Left hindlimb (tissue), 1 donor: Measurements from ENCODE around the gene MICAL2.

Experiments
- DNase-seq: peaks from one replicate; pipeline ENCODE4 v3.0.0-alpha.2; 2018

Gene MICAL2

DNA sequence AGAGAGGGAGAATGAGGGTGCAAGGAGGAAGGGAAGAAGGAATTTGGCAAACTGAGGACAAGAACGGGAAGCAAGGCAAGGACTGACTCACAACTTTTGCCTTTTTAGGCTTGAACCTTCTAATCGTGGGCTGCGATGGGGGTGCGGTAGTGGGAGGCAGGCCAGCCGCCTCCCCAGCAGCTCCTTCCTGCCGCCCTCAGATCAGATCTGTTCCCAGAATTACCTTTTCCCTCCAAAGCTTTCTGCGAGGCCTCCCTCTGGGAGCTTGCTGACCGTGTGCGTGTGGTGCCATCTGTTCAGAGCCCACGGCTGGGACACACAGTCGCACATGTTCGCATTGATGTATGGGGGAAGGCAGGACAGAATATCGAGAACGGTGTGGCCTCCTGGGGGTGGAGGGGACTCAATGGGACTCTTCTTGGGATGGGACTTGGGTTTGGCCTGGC is 180.1 kb downstream of the MICAL2 start:
- no peak for DNase-seq

DNA sequence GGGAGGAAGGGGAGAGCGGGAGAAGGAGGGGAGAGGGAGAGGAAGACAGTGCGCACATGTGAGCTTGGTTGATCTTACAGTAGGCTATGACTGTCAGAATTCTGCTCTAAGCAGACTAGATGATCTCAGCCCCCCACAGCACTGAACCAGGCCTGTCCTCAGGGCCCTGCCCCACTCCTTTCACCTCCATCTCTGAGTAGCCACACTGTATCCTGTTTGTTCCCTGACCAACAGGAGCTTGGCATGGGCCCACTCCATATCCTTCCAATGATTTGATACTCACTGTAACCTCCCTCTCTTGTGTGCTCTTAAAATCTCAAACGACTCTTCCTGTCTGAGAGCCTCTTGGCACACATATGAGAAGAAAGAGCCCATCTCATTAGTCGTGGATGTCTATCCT is 180.9 kb downstream of the MICAL2 start:
- DNase-seq, result no peak

DNA sequence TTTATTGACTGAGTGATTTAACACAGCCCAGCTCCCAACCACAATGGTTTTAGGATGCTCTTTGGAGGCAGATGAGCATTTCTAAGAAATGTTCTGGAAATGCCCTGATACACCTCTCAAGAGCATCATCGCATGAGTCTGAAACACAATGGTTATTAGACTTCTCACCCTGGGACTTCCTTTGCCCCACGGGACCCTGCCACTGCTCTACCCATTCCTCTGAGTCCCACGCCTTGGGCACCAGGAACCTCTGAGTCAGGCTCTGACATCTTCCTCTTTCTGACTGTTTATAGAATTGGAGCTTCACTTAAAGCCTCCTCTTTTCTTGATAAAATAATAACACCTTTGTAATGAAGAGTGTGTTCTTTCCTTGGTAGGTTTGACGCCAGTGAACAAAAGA is 181.4 kb downstream of the MICAL2 start:
- no peak for DNase-seq

DNA sequence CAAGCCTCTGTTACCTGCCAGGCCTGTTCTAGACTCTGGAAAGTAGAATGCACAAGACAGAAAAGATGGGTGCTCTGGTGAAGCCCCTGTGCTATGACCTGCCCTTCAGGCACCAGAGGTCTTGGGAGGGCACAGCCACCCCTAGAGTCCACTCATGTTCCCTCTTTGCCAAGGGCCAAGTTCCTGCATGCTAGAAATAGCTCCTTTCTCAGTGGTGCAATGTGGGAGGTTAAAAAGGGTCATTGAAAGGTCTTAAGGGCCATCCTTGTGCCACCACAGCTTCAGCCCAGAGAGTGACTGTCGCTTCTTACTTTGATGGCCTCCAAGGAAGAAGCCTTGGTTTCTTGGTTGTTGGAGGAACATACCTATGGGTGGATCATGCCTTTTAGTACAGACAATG is 182.4 kb downstream of the MICAL2 start:
- DNase-seq, result no peak

DNA sequence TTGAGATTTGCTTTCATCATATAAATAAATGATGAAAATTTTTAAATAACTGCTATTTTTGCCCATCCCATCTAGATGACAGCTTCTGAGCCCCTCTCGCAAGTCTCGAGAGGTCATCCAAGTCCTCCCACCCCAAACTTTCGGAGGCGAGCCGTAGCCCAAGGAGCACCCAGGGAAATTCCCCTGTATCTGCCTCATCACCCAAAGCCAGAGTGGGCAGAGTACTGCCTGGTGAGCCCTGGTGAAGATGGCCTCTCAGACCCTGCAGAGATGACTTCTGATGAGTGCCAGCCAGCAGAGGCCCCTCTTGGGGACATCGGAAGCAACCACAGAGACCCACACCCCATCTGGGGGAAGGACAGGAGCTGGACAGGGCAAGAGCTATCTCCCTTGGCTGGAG is 183.1 kb downstream of the MICAL2 start:
- no peak for DNase-seq

DNA sequence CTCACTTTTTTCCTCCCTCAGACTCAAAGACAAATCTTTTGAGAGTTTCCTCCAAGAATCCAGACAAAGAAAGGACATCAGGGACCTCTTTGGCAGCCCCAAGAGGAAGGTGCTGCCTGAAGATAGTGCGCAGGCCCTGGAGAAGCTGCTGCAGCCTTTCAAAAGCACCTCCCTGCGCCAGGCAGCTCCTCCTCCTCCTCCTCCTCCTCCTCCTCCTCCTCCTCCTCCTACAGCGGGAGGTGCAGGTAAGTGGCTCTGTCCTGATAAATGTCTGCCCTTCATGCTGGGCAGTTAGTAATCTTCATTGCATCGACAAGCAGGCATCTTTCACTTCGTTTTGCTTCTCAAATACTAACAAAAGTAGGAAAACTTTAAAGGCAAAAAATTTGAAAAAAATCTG is 184.2 kb downstream of the MICAL2 start:
- DNase-seq, result no peak

DNA sequence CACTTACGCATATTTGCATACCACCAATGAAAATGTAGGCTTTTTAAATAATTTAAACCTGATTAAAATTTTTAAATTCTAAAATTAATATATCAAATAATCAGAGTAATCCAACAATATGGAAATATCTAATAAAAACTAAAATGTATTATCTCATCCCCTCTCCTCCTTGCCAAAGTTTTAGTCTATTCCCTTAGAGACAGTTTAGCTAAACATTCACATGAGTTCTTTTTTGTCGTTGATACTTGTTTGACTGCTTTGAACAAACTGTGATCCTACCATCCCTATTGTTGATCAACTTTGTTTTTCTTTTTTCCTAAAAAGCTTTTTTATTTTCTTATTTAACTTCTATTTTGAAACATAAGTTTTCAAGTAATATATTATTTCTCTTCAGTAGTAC is 185.6 kb downstream of the MICAL2 start:
- DNase-seq, result no peak

DNA sequence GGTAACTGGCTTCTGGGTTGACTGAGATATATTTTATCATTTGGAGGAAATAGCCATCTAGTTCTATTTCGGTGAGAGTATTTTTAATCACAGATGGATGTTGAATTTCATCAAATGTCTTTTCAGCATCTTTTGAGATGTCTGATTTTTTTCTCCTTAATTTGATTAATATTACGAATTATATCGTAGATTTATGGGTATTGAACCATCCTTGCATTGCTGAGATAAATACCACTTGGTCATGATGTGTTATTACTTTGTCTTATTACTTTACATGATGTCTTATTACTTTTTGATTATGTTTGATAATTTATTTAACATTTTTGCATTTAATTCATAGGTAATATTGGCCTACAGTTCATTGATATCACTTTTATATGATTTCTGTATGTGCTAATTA is 188.2 kb downstream of the MICAL2 start:
- DNase-seq, result no peak

DNA sequence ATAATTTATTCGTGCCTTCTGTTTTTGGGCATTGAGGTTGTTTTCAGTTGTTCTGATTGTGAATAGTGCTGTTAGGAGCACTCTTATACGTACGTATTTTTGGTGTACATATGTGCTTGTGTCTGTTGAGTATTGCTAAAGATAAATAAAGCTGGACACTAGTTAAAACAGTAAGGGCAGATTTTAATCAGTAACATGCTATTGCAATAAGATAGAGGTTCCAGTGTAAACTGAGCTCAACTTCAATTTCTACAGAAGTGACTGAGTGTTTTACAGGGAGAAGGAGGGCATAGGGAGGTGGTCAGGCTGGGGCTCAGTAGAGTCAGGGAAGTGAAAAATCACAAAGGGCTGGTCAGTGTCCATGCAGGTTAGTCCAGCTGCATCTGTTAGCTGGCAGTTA is 191.0 kb downstream of the MICAL2 start:
- DNase-seq, result no peak

DNA sequence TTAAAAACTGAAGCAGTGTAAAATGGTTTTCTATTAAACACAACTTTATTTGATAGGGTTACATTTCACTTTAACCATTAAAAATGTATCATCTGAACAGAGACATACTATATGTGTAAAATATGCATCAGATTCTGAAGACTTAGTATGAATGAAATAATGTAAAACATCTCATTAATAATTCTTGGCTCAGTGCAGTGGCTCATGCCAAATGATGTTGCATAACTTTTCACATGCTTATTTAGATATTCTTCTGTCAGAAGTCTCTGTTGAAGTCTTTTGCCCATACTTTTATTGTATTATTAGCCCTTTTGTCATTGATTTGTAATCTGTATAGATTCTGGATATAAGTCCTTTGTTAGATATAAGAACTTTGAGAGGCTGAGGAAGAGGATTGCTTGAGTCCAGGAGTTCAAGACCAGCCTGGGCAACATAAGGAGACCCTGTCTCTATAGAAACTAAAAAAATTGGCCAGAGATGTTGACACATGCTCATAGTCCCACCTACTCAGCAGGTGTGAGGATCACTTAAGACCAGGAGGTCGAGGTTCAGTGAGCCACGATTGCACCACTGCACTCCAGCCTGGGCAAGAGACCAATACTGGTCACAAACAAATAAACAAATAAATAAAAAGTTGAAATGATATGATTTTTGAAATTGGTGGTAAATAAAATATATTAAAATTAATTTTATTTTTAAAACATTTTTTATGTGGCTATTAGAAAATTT is 193.2 kb downstream of the MICAL2 start:
- no peak for DNase-seq

DNA sequence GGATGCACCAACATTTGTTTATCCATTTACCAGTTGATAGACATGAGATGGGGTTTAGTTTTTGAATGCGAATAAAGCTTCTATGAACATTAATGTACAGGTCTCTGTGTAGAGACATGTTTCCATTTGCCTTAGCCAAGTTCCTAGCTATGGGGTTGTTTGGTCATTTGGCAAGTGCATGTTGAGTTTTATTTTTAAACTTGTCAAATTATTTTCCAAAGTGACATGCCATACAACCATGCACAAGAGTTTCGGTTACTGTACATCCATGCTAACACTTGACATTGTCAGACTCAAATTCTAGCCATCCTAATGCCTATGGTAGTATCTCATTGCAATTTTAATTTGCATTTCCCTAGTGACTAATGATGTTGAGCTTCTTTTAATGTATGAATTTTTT is 196.4 kb downstream of the MICAL2 start:
- DNase-seq, result no peak

DNA sequence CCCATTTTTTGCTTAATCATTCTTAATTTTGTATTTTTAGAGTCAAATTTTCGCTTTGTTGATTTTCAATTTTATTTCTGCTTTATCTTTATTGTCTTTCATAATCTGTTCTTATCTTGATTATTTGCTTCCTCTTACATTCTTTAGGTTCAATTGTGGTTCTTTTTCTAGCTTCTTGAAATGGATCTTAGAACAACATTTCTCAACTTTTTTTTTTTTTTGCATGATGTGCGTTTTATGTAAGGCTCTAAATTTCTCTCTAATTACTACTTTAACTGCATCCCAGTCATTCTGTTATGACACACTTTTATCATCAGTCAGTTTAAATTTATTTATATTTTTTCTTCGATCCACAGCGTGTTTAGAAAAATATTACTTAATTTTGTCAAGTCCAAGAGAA is 201.7 kb downstream of the MICAL2 start:
- DNase-seq, result no peak
